Ectodermal cell (in vitro differentiated cells): ENCODE measurements around the gene EXOC6.
"Not testable (repeated sequence)": the region's sequence is repeated elsewhere in the genome, so short reads cannot be mapped to it uniquely, and the experiment has no call there.

Experiments
- H3K27ac ChIP-seq: 2 replicates; pipeline ENCODE4 v1.7.0; 2013; ENCODE audit warnings: mild to moderate bottlenecking, low read depth, low read length; ENCODE audit not compliant: insufficient read depth, poor library complexity, severe bottlenecking
- H3K27me3 ChIP-seq: 2 replicates; pipeline ENCODE4 v1.7.0; 2013; ENCODE audit warnings: mild to moderate bottlenecking, low read length; ENCODE audit not compliant: insufficient read depth, control insufficient read depth, poor library complexity, severe bottlenecking
- H3K36me3 ChIP-seq: one replicate; pipeline ENCODE4 v1.7.0; 2013; ENCODE audit warnings: low read length; ENCODE audit not compliant: control insufficient read depth, insufficient read depth
- H3K4me1 ChIP-seq: one replicate; pipeline ENCODE4 v1.7.0; 2013; ENCODE audit warnings: low read length; ENCODE audit not compliant: control insufficient read depth, insufficient read depth
- H3K4me3 ChIP-seq: 2 replicates; pipeline ENCODE4 v1.7.0; 2013; ENCODE audit warnings: low read depth, low read length, control low read depth; ENCODE audit not compliant: insufficient read depth
- H3K9me3 ChIP-seq: 2 replicates; pipeline ENCODE4 v1.7.0; 2013; ENCODE audit warnings: mild to moderate bottlenecking, low read length, moderate library complexity; ENCODE audit not compliant: control insufficient read depth
- WGBS, 2 experiments: methylation state at CpG; one replicate each; pipeline ENCODE4 v1.1.7; 2013; ENCODE audit warnings: missing lambda C conversion rate in 2 of 2; 5-methylcytosine and 5-hydroxymethylcytosine counted together

Gene EXOC6

GRCh38 chr10:92903633-92904032, 55.3 kb downstream of the EXOC6 start:
- no peak overlapping the region for H3K4me3 ChIP-seq
- no peaks in the 10 kb centered on the region for H3K27me3 ChIP-seq
- no peaks in the 10 kb centered on the region for H3K36me3 ChIP-seq
- no peaks in the 10 kb centered on the region for H3K9me3 ChIP-seq
- WGBS, 2 experiments = 83% methylated on average over 1 of the region's 1 CpG; no CpG with 5 or more reads in 1 of the 2 experiments
- no peak overlapping the region for H3K27ac ChIP-seq
- H3K4me1 ChIP-seq = no peaks in the 10 kb centered on the region

GRCh38 chr10:92907280-92907679, 59.0 kb downstream of the EXOC6 start:
- Histone ChIP-seq H3K27me3 (no peaks in the 10 kb centered on the region), H3K4me1 (no peaks in the 10 kb centered on the region), H3K4me3 (no peak overlapping the region), H3K27ac (no peak overlapping the region), H3K9me3 (no peaks in the 10 kb centered on the region), H3K36me3 (no peaks in the 10 kb centered on the region)
- 97 to 98% methylated on average over 4 of the region's 4 CpGs for WGBS, 2 experiments

GRCh38 chr10:92912631-92913030, 64.3 kb downstream of the EXOC6 start:
- H3K4me3 ChIP-seq, H3K36me3 ChIP-seq, H3K9me3 ChIP-seq, H3K27ac ChIP-seq, H3K27me3 ChIP-seq: not testable (repeated sequence)
- 62 to 68% methylated on average over 4 of the region's 4 CpGs for WGBS, 2 experiments
- peaks cover 12% of the 10 kb centered on the region for H3K4me1 ChIP-seq

- Histone ChIP-seq H3K9me3 (no peaks in the 10 kb centered on the region), H3K4me3 (no peak overlapping the region), H3K27ac (no peak overlapping the region), H3K27me3 (no peaks in the 10 kb centered on the region), H3K36me3 (no peaks in the 10 kb centered on the region), H3K4me1 (peaks cover 12% of the 10 kb centered on the region)
- 45% methylated on average over 6 of the region's 6 CpGs for WGBS, 2 experiments
These were observed 65.7 kb downstream of the EXOC6 start for GRCh38 chr10:92913973-92914372.

GRCh38 chr10:92914478-92915325, 66.4 kb downstream of the EXOC6 start:
- WGBS, 2 experiments = 73 to 79% methylated on average over 4 of the region's 4 CpGs
- H3K36me3 ChIP-seq = no peaks in the 10 kb centered on the region
- no peak overlapping the region for H3K27ac ChIP-seq
- H3K4me3 ChIP-seq = no peak overlapping the region
- H3K9me3 ChIP-seq = no peaks in the 10 kb centered on the region
- peaks cover 12% of the 10 kb centered on the region for H3K4me1 ChIP-seq
- no peaks in the 10 kb centered on the region for H3K27me3 ChIP-seq

- no peaks in the 10 kb centered on the region for H3K9me3 ChIP-seq
- no peak overlapping the region for H3K27ac ChIP-seq
- H3K4me1 ChIP-seq = peaks cover 12% of the 10 kb centered on the region
- H3K36me3 ChIP-seq = no peaks in the 10 kb centered on the region
- no peaks in the 10 kb centered on the region for H3K27me3 ChIP-seq
- no peak overlapping the region for H3K4me3 ChIP-seq
- WGBS, 2 experiments = 85 to 90% methylated on average over 3 of the region's 3 CpGs
These were observed 67.6 kb downstream of the EXOC6 start for GRCh38 chr10:92915892-92916291.

- H3K27ac ChIP-seq = no peak overlapping the region
- no peaks in the 10 kb centered on the region for H3K36me3 ChIP-seq
- H3K4me3 ChIP-seq = no peak overlapping the region
- WGBS, 2 experiments = 48 to 57% methylated on average over 2 of the region's 2 CpGs
- no peaks in the 10 kb centered on the region for H3K9me3 ChIP-seq
- peaks cover 12% of the 10 kb centered on the region for H3K4me1 ChIP-seq
- H3K27me3 ChIP-seq = no peaks in the 10 kb centered on the region
These were observed 68.1 kb downstream of the EXOC6 start for GRCh38 chr10:92916433-92916832.

- Histone ChIP-seq H3K27me3 (no peaks in the 10 kb centered on the region), H3K9me3 (no peaks in the 10 kb centered on the region), H3K4me1 (peaks cover 7% of the 10 kb centered on the region), H3K4me3 (no peak overlapping the region), H3K36me3 (no peaks in the 10 kb centered on the region), H3K27ac (no peak overlapping the region)
- 94 to 100% methylated on average over 3 of the region's 3 CpGs for WGBS, 2 experiments
These were observed 70.3 kb downstream of the EXOC6 start for GRCh38 chr10:92918603-92919002.

GRCh38 chr10:92920866-92921265, 72.5 kb downstream of the EXOC6 start:
- Histone ChIP-seq H3K27me3 (no peaks in the 10 kb centered on the region), H3K4me1 (no peaks in the 10 kb centered on the region), H3K36me3 (no peaks in the 10 kb centered on the region), H3K27ac (no peak overlapping the region), H3K4me3 (no peak overlapping the region), H3K9me3 (no peaks in the 10 kb centered on the region)

GRCh38 chr10:92923416-92923815, 75.1 kb downstream of the EXOC6 start:
- H3K27me3 ChIP-seq = no peaks in the 10 kb centered on the region
- no peak overlapping the region for H3K27ac ChIP-seq
- no peak overlapping the region for H3K4me3 ChIP-seq
- 95 to 97% methylated on average over 1 of the region's 1 CpG for WGBS, 2 experiments
- H3K36me3 ChIP-seq = no peaks in the 10 kb centered on the region
- H3K9me3 ChIP-seq = no peaks in the 10 kb centered on the region
- H3K4me1 ChIP-seq = no peaks in the 10 kb centered on the region
